NB4 (cell line): ENCODE results near the gene ZNHIT1.
A peak's percentile ranks its signal among the peaks of the same experiment; 100 is the strongest.

ENCODE experiments used
- DNase-seq: peaks from one replicate; pipeline ENCODE4 v3.0.0; 2010; ENCODE audit warnings: low read depth
- H3K4me3 ChIP-seq: one replicate; pipeline ENCODE4 v1.5.1; 2011; ENCODE audit warnings: mild to moderate bottlenecking, low read depth, low read length, moderate library complexity
- MYC ChIP-seq: IDR thresholded peaks from 2 replicates; pipeline ENCODE4 v1.6.1; 2011; ENCODE audit warnings: low read depth, low read length
- POLR2A ChIP-seq: IDR thresholded peaks from 2 replicates; pipeline ENCODE4 v1.6.1; 2011; ENCODE audit warnings: mild to moderate bottlenecking; ENCODE audit not compliant: insufficient read length; ENCODE audit errors: extremely low read depth
- TF ChIP-seq, protein P1 (sequence below): IDR thresholded peaks from 2 replicates; pipeline ENCODE4 v1.6.1; 2011; ENCODE audit warnings: low read depth, low read length
- TF ChIP-seq, protein P2 (sequence below): IDR thresholded peaks from one replicate; pipeline ENCODE4 v1.5.1; 2012; ENCODE audit warnings: low read depth, low read length

The ZNHIT1 gene

DNA sequence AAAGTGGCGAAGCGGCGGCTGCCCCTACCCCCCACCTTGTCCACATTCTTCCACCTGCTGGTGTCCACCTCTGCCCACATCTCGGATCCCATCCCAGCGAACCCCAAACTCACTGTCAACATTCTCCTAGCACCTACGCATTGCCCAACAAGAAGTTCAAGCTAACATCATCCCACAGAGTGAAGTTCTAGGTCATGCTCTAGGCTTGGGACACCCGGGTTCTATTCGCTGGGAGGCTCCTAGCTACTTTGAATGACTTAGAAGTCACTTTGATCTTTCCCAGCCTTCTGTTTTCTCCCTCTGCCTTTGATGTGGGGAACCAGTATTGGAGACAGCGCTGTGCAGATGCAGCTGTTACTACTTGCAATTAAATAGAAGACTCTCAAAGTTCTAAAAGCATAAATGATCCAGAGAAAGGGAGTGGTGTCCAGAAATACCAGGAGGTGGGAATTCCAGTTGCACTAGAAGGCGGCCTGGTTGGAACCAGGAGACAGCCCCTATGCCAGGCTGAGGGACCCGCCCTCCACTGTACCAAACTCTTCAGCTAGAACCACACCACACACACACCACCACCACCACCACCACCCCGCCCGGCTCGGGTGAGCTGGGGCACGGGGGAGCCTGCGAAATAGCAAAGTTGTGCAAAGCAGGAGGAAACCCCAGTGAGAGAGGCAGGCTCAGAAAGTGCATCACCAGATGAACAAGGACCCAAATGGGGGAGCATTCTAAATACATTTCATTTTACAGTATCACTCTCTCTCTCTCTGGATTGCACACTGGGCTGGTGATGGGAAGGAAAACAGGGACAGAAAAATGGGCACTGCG is 47.1 kb upstream of the ZNHIT1 start:
- no peak overlapping the region for H3K4me3 ChIP-seq
- TF ChIP-seq, protein P1, sequence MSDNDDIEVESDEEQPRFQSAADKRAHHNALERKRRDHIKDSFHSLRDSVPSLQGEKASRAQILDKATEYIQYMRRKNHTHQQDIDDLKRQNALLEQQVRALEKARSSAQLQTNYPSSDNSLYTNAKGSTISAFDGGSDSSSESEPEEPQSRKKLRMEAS: no peak
- TF ChIP-seq, protein P2, sequence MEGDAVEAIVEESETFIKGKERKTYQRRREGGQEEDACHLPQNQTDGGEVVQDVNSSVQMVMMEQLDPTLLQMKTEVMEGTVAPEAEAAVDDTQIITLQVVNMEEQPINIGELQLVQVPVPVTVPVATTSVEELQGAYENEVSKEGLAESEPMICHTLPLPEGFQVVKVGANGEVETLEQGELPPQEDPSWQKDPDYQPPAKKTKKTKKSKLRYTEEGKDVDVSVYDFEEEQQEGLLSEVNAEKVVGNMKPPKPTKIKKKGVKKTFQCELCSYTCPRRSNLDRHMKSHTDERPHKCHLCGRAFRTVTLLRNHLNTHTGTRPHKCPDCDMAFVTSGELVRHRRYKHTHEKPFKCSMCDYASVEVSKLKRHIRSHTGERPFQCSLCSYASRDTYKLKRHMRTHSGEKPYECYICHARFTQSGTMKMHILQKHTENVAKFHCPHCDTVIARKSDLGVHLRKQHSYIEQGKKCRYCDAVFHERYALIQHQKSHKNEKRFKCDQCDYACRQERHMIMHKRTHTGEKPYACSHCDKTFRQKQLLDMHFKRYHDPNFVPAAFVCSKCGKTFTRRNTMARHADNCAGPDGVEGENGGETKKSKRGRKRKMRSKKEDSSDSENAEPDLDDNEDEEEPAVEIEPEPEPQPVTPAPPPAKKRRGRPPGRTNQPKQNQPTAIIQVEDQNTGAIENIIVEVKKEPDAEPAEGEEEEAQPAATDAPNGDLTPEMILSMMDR: no peak
- TF ChIP-seq MYC (no peak), POLR2A (no peak)
- DNase-seq: no peak

DNA sequence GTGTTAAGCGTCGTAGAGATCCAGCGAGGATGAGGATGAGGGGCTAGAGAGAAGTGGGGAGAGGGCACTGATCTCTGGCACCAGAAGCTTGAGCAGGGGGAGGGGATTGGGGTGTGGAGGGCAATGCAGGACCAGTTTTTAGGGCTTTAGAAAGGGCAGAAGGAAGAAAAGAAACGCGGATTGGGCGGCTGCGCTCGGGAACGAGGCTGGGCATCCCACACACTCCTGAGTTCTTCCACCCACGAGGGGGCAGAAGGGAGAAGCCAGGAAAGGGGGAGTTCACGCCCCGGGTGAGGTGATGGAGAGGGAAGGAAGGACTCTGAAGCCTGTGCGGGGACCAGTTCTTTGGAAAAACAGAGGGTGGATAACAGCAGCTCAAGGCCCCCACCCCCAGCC is 46.5 kb upstream of the ZNHIT1 start:
- no peak for DNase-seq
- TF ChIP-seq, protein P2: peak; percentile 19
- TF ChIP-seq, protein P1: no peak
- H3K4me3 ChIP-seq: no peak overlapping the region

DNA sequence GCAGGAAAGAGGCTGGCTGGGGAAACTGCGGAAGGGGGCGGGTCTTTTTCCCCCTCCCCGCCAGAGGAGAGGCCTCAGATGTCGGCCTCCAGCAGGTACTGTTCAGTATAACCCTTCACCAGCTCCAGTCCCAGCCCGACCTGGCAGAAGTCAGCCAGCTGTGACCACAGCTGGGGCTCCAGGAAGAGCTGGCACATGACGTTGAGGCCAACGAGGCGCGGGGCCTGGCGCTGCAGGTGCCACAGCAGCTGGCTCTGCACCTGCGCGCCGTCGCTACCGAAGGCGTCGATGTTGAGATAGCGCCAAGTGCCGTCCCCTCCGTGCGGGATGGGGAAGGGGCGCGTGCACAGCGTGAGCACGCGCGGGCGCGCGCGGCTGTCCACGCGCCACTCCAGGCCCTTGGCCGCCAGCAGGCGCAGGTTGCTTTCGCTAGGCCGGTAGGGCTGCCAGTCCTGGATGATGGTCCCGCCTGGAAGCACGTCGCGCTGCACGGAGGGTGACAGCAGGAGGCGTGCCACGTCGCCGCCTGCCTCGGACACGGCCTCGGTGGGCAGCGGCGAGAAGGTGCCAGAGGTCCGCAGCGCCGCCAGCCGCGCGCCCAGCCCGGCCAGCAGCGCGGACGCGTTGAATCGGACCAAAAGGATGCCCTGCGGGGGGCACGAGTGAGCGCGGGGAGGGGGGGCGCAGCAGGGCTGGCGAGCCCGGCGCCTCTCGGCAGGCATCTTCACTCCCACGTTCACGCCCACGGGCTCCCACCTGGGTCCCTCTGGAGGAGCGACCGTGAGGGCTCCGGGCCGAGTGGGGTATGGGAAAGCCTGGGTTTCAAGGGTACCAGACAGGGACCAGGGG is 45.7 kb upstream of the ZNHIT1 start:
- DNase-seq: no peak
- H3K4me3 ChIP-seq: no peak overlapping the region

DNA sequence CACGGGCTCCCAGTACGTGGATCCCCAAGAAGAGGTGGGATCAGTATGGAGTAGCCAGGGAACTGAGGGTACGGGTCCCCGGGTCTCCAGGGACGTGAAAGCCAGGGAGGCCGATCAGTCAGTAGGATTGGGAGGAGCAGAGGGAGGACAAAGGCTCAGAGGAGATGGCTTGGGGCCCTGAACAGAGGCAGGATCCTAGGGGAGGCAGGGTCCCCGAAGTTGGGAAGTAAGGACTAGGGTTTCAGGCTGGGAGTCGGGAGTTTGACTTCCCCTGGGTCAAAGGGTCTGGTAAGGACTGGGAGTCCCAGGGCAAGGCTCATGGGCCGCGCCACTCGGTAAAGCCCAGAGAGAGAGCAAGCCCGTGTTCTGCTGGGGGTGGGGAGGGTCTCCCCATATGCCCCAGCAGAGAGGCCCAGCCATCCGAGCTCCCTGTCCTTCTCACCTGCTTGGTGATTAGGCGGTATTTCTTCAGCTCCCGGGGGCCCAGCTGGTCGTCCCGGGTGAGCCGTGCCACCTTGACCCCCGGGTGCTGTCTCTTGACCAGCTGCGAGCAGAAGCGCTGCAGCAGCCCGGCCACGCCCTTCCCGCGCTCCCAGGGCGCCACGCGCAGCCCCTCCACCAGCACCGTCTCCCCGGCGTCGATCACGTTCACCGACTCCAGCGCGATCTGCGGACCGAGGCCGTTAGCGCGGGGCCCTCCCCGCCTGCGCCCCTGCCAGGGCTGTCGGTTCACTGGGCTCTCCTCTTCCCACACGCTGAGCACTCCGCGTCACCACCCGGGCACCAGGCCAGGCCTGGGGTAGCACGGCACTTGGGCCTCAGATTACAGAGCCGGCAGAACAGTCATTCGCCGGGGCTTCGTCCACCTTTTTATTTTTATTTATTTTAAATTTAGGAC is 44.9 kb upstream of the ZNHIT1 start:
- H3K4me3 ChIP-seq: no peak overlapping the region
- TF ChIP-seq POLR2A (no peak), MYC (no peak)
- TF ChIP-seq, protein P1: no peak
- TF ChIP-seq, protein P2: no peak
- no peak for DNase-seq

More for the DNA sequence above, 45.7 kb upstream of the ZNHIT1 start:
- TF ChIP-seq MYC: no peak
- TF ChIP-seq, protein P1: no peak
- TF ChIP-seq, protein P2: no peak
- TF ChIP-seq POLR2A: no peak

DNA sequence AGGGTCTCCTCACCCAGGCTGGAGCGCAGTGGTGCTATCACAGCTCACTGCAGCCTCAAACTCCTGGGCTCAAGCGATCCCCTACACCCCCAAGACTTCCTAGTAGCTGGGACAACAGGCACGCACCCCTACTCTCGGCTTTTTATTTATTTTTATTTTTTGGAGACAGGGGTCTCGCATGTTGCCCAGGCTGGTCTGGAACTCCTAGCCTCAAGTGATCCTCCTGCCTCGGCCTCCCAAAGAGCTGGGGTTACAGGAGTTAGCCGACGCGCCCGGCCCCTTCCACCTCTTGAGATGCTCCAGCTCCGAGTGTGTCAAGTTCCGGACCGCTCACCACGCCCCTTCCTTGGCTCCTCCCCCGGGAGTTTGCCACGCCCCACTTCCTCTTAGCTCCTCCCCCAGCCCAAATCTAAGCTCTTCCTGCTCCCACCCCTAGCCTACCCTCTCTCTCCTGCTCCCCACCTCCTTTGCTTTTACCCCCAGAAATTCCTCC is 44.2 kb upstream of the ZNHIT1 start:
- DNase-seq: peak; percentile 74
- TF ChIP-seq, protein P2: no peak
- TF ChIP-seq POLR2A (no peak), MYC (no peak)
- TF ChIP-seq, protein P1: no peak
- H3K4me3 ChIP-seq: no peak overlapping the region
